ENCODE results near the gene NAA20. TPM values are rescaled to one million over a fixed set of nuclear protein-coding genes. Genes with fewer than 3 reads are reported as not detected.

NAA20 gene
- polyA plus RNA-seq, 1 donor (not counting 4 experiments of a cell fraction or from before 2014, with no cell fraction given), result 204 TPM

GRCh38 chr20:19990850-19991249, 26.3 kb upstream of the NAA20 start:
- H3K4me1 ChIP-seq (ENCODE audit: control insufficient read depth, extremely low read depth, insufficient read depth, low read length), result peaks cover 65% of the 10 kb centered on the region
- peaks cover 73% of the 10 kb centered on the region for H3K79me2 ChIP-seq (ENCODE audit: control insufficient read depth, insufficient read depth, low read length)
- no peak overlapping the region for H3K4me3 ChIP-seq (ENCODE audit: control insufficient read depth in 2 of 3, extremely low read depth in 1 of 3, insufficient read depth in 2 of 3, low read depth in 1 of 3, low read length in 3 of 3)
- TF ChIP-seq, protein P1, sequence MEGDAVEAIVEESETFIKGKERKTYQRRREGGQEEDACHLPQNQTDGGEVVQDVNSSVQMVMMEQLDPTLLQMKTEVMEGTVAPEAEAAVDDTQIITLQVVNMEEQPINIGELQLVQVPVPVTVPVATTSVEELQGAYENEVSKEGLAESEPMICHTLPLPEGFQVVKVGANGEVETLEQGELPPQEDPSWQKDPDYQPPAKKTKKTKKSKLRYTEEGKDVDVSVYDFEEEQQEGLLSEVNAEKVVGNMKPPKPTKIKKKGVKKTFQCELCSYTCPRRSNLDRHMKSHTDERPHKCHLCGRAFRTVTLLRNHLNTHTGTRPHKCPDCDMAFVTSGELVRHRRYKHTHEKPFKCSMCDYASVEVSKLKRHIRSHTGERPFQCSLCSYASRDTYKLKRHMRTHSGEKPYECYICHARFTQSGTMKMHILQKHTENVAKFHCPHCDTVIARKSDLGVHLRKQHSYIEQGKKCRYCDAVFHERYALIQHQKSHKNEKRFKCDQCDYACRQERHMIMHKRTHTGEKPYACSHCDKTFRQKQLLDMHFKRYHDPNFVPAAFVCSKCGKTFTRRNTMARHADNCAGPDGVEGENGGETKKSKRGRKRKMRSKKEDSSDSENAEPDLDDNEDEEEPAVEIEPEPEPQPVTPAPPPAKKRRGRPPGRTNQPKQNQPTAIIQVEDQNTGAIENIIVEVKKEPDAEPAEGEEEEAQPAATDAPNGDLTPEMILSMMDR (optimal IDR thresholded peaks at IDR 0.05 in 1 of 3, IDR thresholded peaks at IDR 0.05 in 1 of 3, conservative IDR thresholded peaks at IDR 0.05 in 1 of 3; ENCODE audit: extremely low read depth in 1 of 3, insufficient read depth in 2 of 3, low read length in 3 of 3), result no peak
- TF ChIP-seq EZH2 (IDR thresholded peaks at IDR 0.05; ENCODE audit: low read length), result no peak
- no peaks in the 10 kb centered on the region for H3K27me3 ChIP-seq (ENCODE audit: control insufficient read depth, extremely low read depth, insufficient read depth, low read length)
- no peaks in the 10 kb centered on the region for H3K9me3 ChIP-seq (ENCODE audit: control insufficient read depth, low read depth, low read length)
- peak overlapping the region; percentile 99 for H3K27ac ChIP-seq (ENCODE audit: control insufficient read depth, insufficient read depth, low read length)
- no peaks in the 10 kb centered on the region for H4K20me1 ChIP-seq (ENCODE audit: control insufficient read depth, extremely low read depth, insufficient read depth, low read length)
- no peak for DNase-seq (ENCODE audit: low read depth, low spot score)
- peaks cover 6 to 41% of the 10 kb centered on the region in 2 experiments for H3K36me3 ChIP-seq (ENCODE audit: control insufficient read depth in 2 of 2, extremely low read depth in 1 of 2, insufficient read depth in 2 of 2, low read length in 2 of 2)
- dilution Hi-C loops (cut with MboI; ENCODE audit: extremely low pct_ligation_motif_present, low sequenced_read_pairs), result no loop called here
- no peak for FAIRE-seq
- no peak overlapping the region for H3K9ac ChIP-seq (ENCODE audit: control insufficient read depth, extremely low read depth, insufficient read depth, low read length)
- H3K9me1 ChIP-seq (ENCODE audit: control insufficient read depth, extremely low read depth, insufficient read depth, low read length), result no peaks in the 10 kb centered on the region
- H2AFZ ChIP-seq (ENCODE audit: control insufficient read depth, low read length), result no peak overlapping the region
- peak overlapping the region; percentile 93 for H3K4me2 ChIP-seq (ENCODE audit: control insufficient read depth, extremely low read depth, insufficient read depth, low read depth, low read length)

DNA sequence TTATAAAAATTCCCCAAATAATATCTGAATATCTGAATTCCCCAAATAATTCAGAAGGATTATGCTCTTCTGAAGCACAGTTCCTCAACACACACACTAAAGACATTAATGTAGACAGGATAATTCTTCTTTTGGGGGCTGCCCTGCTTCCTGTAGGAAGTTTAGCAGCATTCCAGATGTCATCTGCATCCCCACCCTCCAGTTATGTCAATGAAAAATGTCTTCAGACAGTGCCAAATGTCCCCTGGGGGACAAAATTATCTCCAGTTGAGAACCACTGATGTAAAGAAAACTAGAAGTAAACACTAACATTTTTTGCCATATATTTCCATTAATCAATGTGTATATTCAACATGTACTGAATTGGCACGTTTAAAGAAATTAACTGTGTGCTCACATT, 25.9 kb upstream of the NAA20 start:
- Histone ChIP-seq H3K36me3 (ENCODE audit: control insufficient read depth in 2 of 2, extremely low read depth in 1 of 2, insufficient read depth in 2 of 2, low read length in 2 of 2) (peaks cover 8 to 44% of the 10 kb centered on the region in 2 experiments), H3K9ac (ENCODE audit: control insufficient read depth, extremely low read depth, insufficient read depth, low read length) (peak overlapping the region; percentile 89), H2AFZ (ENCODE audit: control insufficient read depth, low read length) (no peak overlapping the region), H3K9me1 (ENCODE audit: control insufficient read depth, extremely low read depth, insufficient read depth, low read length) (no peaks in the 10 kb centered on the region), H3K4me2 (ENCODE audit: control insufficient read depth, extremely low read depth, insufficient read depth, low read depth, low read length) (peak overlapping the region; percentile 93), H4K20me1 (ENCODE audit: control insufficient read depth, extremely low read depth, insufficient read depth, low read length) (no peaks in the 10 kb centered on the region), H3K9me3 (ENCODE audit: control insufficient read depth, low read depth, low read length) (no peaks in the 10 kb centered on the region), H3K27ac (ENCODE audit: control insufficient read depth, insufficient read depth, low read length) (peak overlapping the region; percentile 99), H3K27me3 (ENCODE audit: control insufficient read depth, extremely low read depth, insufficient read depth, low read length) (no peaks in the 10 kb centered on the region), H3K4me3 (ENCODE audit: control insufficient read depth in 2 of 3, extremely low read depth in 1 of 3, insufficient read depth in 2 of 3, low read depth in 1 of 3, low read length in 3 of 3) (peak overlapping the region in 1 of 3 experiments; percentile 10), H3K79me2 (ENCODE audit: control insufficient read depth, insufficient read depth, low read length) (peaks cover 73% of the 10 kb centered on the region), H3K4me1 (ENCODE audit: control insufficient read depth, extremely low read depth, insufficient read depth, low read length) (peaks cover 61% of the 10 kb centered on the region)
- TF ChIP-seq, protein P1 (optimal IDR thresholded peaks at IDR 0.05 in 1 of 3, IDR thresholded peaks at IDR 0.05 in 1 of 3, conservative IDR thresholded peaks at IDR 0.05 in 1 of 3; ENCODE audit: extremely low read depth in 1 of 3, insufficient read depth in 2 of 3, low read length in 3 of 3), result no peak
- no peak for TF ChIP-seq EZH2 (IDR thresholded peaks at IDR 0.05; ENCODE audit: low read length)
- FAIRE-seq (peak; percentile 32), DNase-seq (ENCODE audit: low read depth, low spot score) (no peak)
- dilution Hi-C loops (cut with MboI; ENCODE audit: extremely low pct_ligation_motif_present, low sequenced_read_pairs), result no loop called here
